Measurements from ENCODE around the gene UBXN1.

GRCh38 chr11:62710001-62710345 is 31.1 kb upstream of the UBXN1 start:
- TF ChIP-seq ZBTB21 (CRISPR knock-in tag; IDR thresholded peaks at IDR 0.05; ENCODE audit: borderline replicate concordance), result no peak
- TF ChIP-seq CTCF (IDR thresholded peaks at IDR 0.05), result no peak
- no peak for TF ChIP-seq CDX4 (CRISPR knock-in tag; IDR thresholded peaks at IDR 0.05; ENCODE audit: borderline replicate concordance)
- TF ChIP-seq CBFB (CRISPR knock-in tag; IDR thresholded peaks at IDR 0.05; ENCODE audit: low read depth), result no peak
- no peak for TF ChIP-seq ZMAT4 (CRISPR knock-in tag; IDR thresholded peaks at IDR 0.05)
- no peak for TF ChIP-seq TP53 (CRISPR knock-in tag; IDR thresholded peaks at IDR 0.05)
- no peak for TF ChIP-seq NFYB (CRISPR knock-in tag; conservative IDR thresholded peaks at IDR 0.05; ENCODE audit: low read depth)
- TF ChIP-seq CREB1 (CRISPR knock-in tag; IDR thresholded peaks at IDR 0.05), result peak; percentile 14; the same call in 1 of the 2 replicates
- no peak for TF ChIP-seq SP1 (CRISPR knock-in tag; conservative IDR thresholded peaks at IDR 0.05)
- no peak for TF ChIP-seq GRHL2 (CRISPR knock-in tag; IDR thresholded peaks at IDR 0.05; ENCODE audit: insufficient replicate concordance, severe bottlenecking)
- TF ChIP-seq FOXJ3 (CRISPR knock-in tag; IDR thresholded peaks at IDR 0.05; ENCODE audit: borderline replicate concordance), result no peak
- TF ChIP-seq ELF4 (CRISPR knock-in tag; IDR thresholded peaks at IDR 0.05; ENCODE audit: low read depth), result no peak
- peak; percentile 10; the same call in 1 of the 2 replicates for TF ChIP-seq MAX (CRISPR knock-in tag; IDR thresholded peaks at IDR 0.05)
- TF ChIP-seq FOXP1 (CRISPR knock-in tag; IDR thresholded peaks at IDR 0.05; ENCODE audit: borderline replicate concordance), result no peak
